KOPT-K1 (cell line): ENCODE results near the gene AIMP1.

Experiments
- H3K27ac ChIP-seq: fragments of 200-600 bp; sonication (generic); 2 replicates; pipeline ENCODE4 v1.5.1; 2016; ENCODE audit warnings: antibody characterized with exemption, mild to moderate bottlenecking, low read depth, low read length; ENCODE audit not compliant: poor library complexity, severe bottlenecking
- H3K36me3 ChIP-seq: fragments of 200-600 bp; sonication (generic); 2 replicates; pipeline ENCODE4 v1.5.1; 2017; ENCODE audit warnings: antibody characterized with exemption, mild to moderate bottlenecking, low read length, moderate library complexity; ENCODE audit not compliant: insufficient read depth
- H3K9me3 ChIP-seq: fragments of 200-600 bp; sonication (generic); 2 replicates; pipeline ENCODE4 v1.5.1; 2017; ENCODE audit warnings: antibody characterized with exemption, low read length, mild to moderate bottlenecking; ENCODE audit not compliant: insufficient read depth, poor library complexity, severe bottlenecking

Gene AIMP1

DNA sequence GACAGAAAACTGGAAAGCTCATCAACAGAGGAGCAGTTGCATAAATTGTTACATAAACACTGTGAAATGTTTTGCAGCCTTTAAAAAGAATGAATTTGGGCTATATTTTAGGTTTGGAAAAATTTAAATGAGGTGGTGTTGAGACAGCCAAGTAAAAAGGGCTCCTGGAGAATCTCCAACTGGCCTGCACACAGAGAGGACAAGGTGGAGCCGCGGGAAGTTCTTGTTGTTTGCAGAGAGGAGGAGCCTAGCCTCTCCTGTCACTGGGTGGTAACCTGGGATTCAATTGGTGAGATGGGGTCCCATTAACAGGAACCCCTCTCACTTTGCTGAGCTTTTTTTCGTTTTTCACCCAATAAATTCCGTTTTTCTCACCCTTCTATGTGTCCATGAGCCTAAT is 38.8 kb downstream of the AIMP1 start:
- Histone ChIP-seq H3K27ac (no peak overlapping the region), H3K36me3 (peaks cover 23% of the 10 kb centered on the region), H3K9me3 (no peaks in the 10 kb centered on the region)

DNA sequence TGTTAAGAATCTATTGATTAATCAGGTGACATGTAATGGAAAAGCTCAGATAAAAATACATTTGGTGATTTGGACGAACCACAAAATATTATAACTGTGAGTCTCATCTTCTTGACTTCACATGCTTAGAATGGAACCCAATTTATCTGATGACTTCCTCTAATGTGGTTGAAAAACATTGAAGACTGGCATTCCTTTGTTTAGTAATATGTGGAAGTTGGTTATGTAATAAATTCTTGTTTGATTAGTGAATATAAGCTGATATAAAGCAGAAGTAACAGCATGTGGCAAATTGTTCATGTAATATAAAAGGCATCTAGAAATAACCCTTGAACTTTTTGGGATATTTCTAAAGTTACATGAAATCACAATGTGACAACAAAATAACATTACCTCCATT is 42.5 kb downstream of the AIMP1 start:
- Histone ChIP-seq H3K27ac (no peak overlapping the region), H3K9me3 (no peaks in the 10 kb centered on the region), H3K36me3 (no peaks in the 10 kb centered on the region)

DNA sequence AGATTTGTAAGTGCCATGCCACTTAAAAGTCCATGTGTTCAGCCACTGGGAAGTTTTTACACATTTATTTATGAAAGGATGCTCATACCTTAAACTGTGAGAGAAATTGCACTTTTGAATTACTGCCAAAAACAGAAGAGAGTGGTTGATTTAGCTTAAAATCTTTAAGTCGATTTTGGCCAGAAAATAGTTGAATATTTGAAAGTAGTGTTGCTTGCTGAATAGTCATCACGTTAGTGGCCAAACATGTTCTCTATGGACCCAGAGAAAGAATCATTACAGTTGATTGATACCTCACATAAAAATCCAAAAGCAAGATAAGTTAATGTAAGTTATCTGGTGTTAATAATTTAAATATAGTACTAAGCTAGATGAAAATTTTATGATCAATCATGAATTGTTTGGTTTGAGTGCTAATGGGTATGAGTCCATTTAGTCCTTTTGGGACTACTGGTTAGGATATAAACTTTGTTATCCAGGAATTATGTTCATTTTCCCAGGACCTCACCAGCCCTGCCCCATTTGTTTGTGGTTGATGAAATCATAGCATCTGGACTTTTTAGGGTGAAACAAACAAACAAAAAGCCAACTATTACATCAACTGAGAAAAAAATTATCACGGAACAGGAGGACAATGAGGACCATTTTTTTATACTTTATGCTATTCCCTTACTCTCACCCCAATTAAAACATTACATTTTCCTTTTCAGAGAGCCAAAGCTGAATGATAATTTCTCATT is 45.9 kb downstream of the AIMP1 start:
- Histone ChIP-seq H3K27ac (no peak overlapping the region), H3K36me3 (no peaks in the 10 kb centered on the region), H3K9me3 (no peaks in the 10 kb centered on the region)

DNA sequence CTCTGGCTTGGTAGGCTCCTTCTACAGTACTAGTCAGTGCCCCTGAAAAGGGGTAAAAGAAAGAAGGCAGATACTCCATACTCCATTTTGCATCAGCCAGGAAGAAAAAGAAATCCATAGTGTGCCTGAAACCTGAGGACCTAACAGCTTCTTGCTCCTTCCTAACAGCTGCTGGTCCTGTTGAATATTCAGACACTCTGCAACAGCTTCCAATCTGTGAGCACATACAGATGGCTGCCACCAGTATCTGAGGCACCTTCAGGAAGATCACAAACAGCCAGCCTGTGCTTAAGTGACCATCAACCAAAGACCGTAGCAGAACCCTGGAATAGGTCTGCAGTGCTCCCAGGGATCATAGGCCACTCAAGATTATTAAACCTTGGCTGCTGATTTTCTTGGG is 47.9 kb downstream of the AIMP1 start:
- no peaks in the 10 kb centered on the region for H3K9me3 ChIP-seq
- no peaks in the 10 kb centered on the region for H3K36me3 ChIP-seq
- no peak overlapping the region for H3K27ac ChIP-seq

DNA sequence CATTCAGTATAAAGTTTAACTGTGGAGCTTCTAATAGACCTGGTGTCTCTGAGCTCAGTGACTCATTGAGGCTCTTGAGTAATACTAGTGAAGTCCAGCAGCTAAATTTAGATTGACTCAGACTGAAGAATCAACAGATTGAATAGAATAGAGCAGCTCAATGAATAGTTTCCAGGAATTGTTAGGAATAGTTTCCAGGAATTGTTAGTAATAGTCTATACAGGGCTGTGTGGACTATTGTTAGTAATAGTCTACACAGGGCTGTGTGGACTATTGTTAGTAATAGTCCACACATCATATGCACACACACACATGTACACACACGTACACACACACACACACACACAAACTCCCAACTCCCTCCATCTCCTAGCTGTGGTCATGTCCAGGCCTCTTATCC is 49.3 kb downstream of the AIMP1 start:
- Histone ChIP-seq H3K9me3 (no peaks in the 10 kb centered on the region), H3K36me3 (no peaks in the 10 kb centered on the region), H3K27ac (no peak overlapping the region)

DNA sequence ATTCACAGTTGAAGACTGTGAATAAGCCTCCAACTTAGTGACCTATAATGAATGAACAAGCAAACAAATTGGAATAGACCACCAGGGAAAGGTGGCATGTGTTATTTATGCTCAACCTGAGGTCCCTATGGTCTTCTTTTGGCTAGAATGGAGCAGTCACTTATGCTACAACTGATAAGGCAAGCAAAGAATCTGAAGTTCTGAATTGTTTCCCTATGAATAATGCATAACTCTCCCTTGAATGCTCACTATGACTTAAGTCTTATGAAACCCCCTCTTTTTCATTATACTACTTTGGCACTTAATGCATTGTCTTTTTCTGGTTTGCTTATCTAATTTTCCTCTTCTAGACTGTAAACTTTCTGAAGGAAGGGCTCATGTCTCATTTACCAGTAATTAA is 49.7 kb downstream of the AIMP1 start:
- Histone ChIP-seq H3K9me3 (no peaks in the 10 kb centered on the region), H3K36me3 (no peaks in the 10 kb centered on the region), H3K27ac (no peak overlapping the region)

DNA sequence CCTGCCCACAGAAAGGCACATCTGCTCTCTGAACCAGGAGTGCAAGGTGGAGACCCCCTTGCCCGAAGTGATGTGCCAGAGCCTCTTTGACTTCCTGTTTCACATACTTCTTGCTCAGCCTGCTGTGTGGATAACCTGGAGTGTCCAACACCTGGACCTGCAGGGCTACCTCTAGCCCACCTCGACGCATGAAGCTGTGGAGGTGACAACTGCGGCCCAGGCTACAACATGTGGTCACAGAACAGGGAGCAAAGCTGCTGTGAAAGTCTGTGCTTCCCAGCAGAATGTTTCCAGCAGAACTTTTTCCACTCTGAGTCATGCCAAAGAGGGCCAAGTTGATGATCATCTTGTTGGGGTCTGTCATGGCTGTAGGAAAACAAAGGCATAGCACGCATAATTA is 50.7 kb downstream of the AIMP1 start:
- no peaks in the 10 kb centered on the region for H3K9me3 ChIP-seq
- no peak overlapping the region for H3K27ac ChIP-seq
- H3K36me3 ChIP-seq, result no peaks in the 10 kb centered on the region

DNA sequence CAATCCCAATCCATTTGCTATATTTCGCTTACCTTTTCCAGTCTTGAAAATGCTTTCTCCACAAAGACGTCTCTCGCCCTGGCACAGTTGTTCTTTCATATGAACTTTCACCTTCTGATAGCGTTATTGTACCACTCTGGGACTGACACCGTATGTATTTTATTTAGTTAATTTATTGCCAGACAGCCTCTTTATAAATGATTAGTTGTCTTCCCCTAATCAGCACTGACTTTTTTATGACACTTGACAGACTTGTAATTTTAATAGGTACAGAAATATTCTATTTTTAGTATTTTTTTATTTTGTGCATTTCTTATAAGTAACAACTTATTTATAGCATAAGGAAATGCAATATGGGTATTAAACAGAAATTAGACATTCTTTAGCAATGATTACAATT is 52.3 kb downstream of the AIMP1 start, which contains the start of gene GIMD1:
GIMD1 (minus strand) TSS at position 101 of the 400 bp plus-strand sequence. CDS start 1,343 bp downstream, outside the sequence.
- H3K36me3 ChIP-seq, result no peaks in the 10 kb centered on the region
- H3K27ac ChIP-seq, result no peak within 1 kb of the TSS

DNA sequence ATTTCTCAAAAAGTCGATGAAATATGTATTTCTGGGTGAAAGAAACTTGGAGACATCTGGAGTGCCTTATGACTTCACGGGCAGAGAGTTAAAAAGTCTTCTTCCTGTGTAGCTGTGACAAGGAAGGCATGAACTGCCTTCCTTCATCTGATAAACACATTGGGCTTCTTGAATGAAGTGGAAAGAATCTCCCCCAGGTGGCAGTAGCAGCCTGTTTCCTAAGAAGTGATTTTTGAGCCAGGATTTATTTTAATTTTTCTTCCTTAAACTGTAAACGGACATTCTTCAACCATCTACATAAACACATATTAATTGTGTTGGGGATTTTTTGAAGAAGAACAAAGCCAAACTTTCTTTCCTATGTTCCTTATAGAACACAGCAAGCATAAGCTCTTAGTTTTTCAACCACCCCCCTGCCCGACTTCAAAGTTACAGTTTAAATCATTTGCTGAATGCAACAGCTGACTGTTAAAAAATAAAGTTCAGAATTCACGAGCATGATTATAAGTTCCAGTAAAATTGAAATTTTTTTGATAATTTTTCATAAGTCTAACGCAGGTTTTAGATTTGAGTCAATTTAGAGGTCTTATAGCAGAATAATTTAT is 53.2 kb downstream of the AIMP1 start:
- Histone ChIP-seq H3K36me3 (no peaks in the 10 kb centered on the region), H3K27ac (no peak overlapping the region), H3K9me3 (no peaks in the 10 kb centered on the region)

More for the DNA sequence above, 52.3 kb downstream of the AIMP1 start, which contains the start of gene GIMD1:
- no peaks in the 10 kb centered on the region for H3K9me3 ChIP-seq

DNA sequence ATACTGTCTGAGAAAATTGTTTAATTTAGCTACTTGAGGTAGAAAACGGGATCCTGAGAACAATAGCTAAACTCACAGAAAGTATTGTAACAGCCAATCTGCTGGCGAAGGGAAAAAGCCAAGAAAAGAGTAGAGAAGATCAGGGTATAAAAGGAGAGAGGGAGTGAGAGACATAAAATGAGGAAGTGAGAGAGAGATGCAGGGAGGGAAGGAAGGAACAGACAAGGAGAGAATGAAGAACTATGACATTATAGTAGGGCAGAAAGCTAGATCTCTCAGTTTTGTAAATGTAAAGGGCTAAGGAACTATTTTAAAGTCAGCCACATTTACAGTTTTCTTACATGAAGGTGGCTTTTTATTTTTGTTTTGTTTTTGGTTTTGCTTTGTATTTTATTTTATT is 53.9 kb downstream of the AIMP1 start:
- H3K9me3 ChIP-seq, result no peaks in the 10 kb centered on the region
- H3K27ac ChIP-seq, result no peak overlapping the region
- no peaks in the 10 kb centered on the region for H3K36me3 ChIP-seq

DNA sequence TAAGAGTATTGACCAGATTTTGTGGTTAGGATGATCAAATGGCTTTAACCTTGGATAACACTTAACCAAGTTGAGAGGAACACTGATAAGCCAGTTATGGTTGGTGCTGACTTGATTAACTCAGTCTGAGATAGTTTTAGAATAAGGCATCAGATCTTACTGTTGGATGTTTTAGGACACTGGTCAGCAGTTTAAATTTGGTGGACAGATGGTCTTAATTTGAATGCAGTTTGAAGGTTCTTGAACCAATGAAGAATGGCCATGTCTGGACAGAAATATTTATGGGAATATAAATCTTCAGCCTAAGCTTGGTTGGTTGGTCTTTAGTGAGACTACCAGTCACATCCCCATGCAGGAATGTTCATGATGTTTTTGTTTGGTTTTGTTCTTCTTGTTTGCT is 54.8 kb downstream of the AIMP1 start:
- no peaks in the 10 kb centered on the region for H3K9me3 ChIP-seq
- H3K36me3 ChIP-seq, result no peaks in the 10 kb centered on the region
- H3K27ac ChIP-seq, result no peak overlapping the region

DNA sequence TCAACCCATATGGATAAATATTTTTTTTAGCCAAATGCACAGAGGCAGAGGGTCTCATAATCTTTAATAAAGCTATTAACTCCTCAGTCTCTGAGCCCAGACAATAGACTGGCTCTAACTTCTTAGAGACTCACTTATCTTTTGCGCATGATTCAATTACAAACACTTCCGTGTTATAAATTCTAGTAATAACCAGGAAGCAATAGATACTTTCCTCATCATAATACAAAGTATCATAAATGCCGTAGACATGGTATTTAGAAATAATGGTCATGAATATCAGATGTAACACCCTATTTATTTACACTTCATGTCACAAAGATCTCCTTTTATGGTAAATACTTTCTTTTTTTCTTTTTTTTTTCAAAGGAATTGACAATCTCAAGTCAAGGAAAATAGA is 56.7 kb downstream of the AIMP1 start:
- H3K9me3 ChIP-seq, result no peaks in the 10 kb centered on the region
- H3K36me3 ChIP-seq, result no peaks in the 10 kb centered on the region
- H3K27ac ChIP-seq, result no peak overlapping the region

DNA sequence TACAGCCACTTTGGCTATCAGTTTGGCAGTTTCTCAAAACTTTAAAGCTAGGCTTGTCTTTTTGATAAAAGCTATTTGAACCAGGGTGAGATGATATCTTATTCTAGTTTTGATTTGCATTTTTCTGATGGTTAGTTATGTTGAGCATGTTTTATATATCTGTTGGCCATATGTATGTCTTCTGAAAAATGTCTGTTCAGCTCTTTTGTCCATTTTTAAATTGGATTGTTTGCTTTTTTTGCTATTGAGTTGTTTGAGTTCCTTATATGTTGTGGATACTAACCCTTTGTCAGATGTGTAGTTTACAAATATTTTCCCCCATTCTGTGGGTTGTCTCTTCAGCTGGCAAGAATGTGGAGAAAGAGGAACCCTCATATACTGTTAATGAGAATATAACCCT is 63.8 kb downstream of the AIMP1 start:
- no peaks in the 10 kb centered on the region for H3K36me3 ChIP-seq
- H3K27ac ChIP-seq, result no peak overlapping the region
- H3K9me3 ChIP-seq, result peaks cover 6% of the 10 kb centered on the region

DNA sequence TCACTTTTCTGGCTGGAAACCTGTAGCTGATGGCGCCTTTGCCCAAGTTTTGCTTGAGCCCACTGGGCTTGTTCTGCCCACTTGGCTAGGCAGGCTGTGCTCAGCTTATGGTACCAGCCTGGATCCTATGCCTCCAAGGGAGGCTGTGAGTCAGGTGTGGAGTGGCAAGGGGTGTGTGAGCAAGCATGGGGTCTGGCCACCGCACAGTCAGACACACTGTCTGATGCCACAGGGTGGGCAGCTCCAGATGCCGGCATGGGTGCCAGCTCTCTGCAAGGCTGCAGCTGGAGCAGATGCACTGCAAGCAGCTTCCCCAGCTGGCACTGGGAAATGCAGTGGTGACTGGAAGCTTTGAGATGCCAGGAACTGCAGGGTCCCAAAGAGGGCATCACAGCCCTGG is 68.5 kb downstream of the AIMP1 start:
- Histone ChIP-seq H3K36me3 (no peaks in the 10 kb centered on the region), H3K9me3 (peaks cover 19% of the 10 kb centered on the region), H3K27ac (no peak overlapping the region)

DNA sequence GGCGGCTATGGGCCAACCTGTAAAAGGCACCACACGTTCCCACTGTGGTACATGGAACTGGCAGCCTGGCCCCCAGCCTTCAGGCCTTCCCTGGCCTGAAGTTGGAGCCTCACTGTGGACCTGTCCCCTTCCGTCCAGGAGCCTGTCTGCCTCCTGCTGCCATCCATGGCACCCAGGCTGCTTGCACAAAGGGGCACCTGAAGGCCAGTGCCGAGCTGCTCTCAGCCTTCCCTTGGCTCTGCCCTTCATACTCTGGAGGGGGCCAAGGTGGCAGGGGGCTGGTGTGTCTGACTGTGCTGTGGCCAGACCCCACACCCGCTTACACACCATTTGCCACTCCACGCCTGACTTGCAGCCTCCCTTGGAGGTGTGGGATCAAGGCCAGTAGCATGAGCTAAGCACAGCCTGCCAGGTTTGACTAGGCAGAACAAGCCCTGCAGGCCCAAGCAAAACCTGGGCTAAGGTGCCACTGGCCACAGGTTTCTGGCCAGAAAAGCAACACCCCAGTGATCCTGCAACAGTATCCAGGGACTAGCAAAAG is 69.6 kb downstream of the AIMP1 start:
- H3K36me3 ChIP-seq, result no peaks in the 10 kb centered on the region
- no peak overlapping the region for H3K27ac ChIP-seq
- peaks cover 19% of the 10 kb centered on the region for H3K9me3 ChIP-seq

DNA sequence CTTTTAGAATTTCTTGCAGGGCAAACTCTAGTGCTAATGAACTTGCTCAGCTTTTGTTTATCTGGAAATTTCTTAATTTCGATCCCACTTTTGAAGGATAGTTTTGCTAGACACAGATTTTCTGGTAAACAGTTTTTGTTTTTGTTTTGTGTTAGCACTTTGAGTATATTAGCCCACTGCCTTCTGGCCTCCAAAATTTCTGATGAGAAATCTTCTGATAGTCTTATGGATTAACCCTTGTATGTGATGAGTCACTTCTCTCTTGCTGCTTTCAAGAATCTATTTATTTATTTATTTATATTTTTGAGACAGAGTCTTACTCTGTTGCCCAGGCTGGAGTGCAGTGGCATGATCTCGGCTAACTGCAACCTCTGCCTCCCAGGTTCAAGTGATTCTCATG is 79.2 kb downstream of the AIMP1 start:
- no peak overlapping the region for H3K27ac ChIP-seq
- H3K36me3 ChIP-seq, result no peaks in the 10 kb centered on the region
- H3K9me3 ChIP-seq, result peaks cover 10% of the 10 kb centered on the region
